Omental fat pad (tissue), 4 donors: ENCODE results near the gene NXPE3. TPM values are rescaled to one million over a fixed set of nuclear protein-coding genes. Genes with fewer than 3 reads are reported as not detected.
"Not testable (repeated sequence)": the region's sequence is repeated elsewhere in the genome, so short reads cannot be mapped to it uniquely, and the experiment has no call there.

Experiments
- ATAC-seq: fragments of 150-250 bp; one replicate; pipeline ENCODE4 v1.9.1; 2016; ENCODE audit warnings: mild to moderate bottlenecking, moderate library complexity; ENCODE audit not compliant: low FRiP score
- DNase-seq: peaks from one replicate; pipeline ENCODE4 v3.0.0-alpha.2; 2019; ENCODE audit warnings: low spot score
- total RNA-seq, 4 donors: library from RNA; depleted of rRNA; stranded (reverse); fragments of >200 nt; gene quantifications; one replicate each; pipeline ENCODE4 v1.1.0, GENCODE V29; 2016
- TF ChIP-seq, protein P1 (sequence below), 3 donors: fragments of 450-650 bp; IDR thresholded peaks; one replicate each; pipeline ENCODE4 v1.5.1; 2016 to 2017; ENCODE audit warnings: antibody characterized with exemption in 3 of 3, mild to moderate bottlenecking in 3 of 3, moderate library complexity in 2 of 3

Gene NXPE3
- total RNA-seq, 4 donors from 2014 or later, result 6.5 to 22.9 (median 10.7) TPM

DNA sequence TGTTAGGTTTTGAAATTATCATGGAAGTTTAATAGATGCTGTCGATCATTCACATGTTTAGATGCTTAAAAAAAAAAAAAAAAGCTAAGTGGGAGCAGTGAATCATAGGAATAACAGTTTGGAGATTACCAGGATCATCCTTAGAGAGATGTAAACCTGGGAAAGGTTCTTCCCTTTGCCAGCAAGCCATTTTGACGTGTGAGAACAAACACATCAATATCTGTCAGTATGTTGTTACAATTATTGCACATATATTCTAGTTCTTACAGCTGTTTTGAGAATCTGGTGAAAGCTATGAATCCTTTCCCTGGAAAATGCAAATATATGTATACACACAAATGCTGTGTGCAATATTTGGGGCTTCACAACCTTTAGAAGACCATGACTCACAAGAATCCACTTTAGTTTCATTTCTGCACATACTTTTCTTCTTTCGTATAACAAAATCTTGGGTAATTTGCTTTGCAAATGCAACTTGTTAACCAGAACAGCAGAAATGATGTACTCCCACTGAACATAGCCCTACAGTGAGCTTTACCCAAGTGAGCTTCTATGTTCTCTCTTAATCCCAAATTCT is 82.3 kb downstream of the NXPE3 start:
- TF ChIP-seq, protein P1, sequence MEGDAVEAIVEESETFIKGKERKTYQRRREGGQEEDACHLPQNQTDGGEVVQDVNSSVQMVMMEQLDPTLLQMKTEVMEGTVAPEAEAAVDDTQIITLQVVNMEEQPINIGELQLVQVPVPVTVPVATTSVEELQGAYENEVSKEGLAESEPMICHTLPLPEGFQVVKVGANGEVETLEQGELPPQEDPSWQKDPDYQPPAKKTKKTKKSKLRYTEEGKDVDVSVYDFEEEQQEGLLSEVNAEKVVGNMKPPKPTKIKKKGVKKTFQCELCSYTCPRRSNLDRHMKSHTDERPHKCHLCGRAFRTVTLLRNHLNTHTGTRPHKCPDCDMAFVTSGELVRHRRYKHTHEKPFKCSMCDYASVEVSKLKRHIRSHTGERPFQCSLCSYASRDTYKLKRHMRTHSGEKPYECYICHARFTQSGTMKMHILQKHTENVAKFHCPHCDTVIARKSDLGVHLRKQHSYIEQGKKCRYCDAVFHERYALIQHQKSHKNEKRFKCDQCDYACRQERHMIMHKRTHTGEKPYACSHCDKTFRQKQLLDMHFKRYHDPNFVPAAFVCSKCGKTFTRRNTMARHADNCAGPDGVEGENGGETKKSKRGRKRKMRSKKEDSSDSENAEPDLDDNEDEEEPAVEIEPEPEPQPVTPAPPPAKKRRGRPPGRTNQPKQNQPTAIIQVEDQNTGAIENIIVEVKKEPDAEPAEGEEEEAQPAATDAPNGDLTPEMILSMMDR (IDR thresholded peaks at IDR 0.05), result no peak
- no peak for ATAC-seq

GRCh38 chr3:101861789-101862415 is 82.9 kb downstream of the NXPE3 start:
- DNase-seq (no peak), ATAC-seq (no peak)
- TF ChIP-seq, protein P1 (IDR thresholded peaks at IDR 0.05), result no peak

More for the DNA sequence above, 82.3 kb downstream of the NXPE3 start:
- DNase-seq, result no peak

GRCh38 chr3:101862416-101863165 is 83.6 kb downstream of the NXPE3 start:
- DNase-seq, result no peak
- TF ChIP-seq, protein P1 (IDR thresholded peaks at IDR 0.05), result no peak
- peak; percentile 19 for ATAC-seq

- not testable (repeated sequence) for ATAC-seq, DNase-seq
Measured at GRCh38 chr3:101864926-101865325, 85.9 kb downstream of the NXPE3 start.

- no peak for ATAC-seq
- no peak for DNase-seq
Measured at GRCh38 chr3:101865751-101866509, 86.9 kb downstream of the NXPE3 start.

GRCh38 chr3:101867511-101867910 is 88.5 kb downstream of the NXPE3 start:
- TF ChIP-seq, protein P1 (IDR thresholded peaks at IDR 0.05), result no peak
- DNase-seq (no peak), ATAC-seq (no peak)

More at GRCh38 chr3:101865751-101866509, 86.9 kb downstream of the NXPE3 start:
- TF ChIP-seq, protein P1 (IDR thresholded peaks at IDR 0.05), result no peak

DNA sequence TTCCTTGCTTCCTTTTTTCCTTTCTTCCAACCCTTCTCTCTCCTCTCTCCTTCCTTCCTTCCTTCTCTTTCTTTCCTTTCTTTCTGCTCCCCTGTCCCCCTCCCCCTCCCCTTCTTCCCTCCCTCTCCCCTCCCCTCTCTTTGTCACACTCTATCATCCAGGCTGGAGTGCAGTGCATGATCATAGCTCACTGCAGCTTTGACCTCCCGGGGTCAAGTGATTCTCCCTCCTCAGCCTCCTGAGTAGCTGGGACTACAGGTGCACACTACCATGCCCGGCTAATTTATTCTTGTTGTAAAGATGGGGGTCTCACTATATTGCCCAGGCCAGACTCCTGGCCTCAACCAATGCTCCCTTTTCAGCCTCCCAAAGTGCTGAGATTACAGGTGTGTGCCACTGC is 89.0 kb downstream of the NXPE3 start:
- ATAC-seq, result no peak
- DNase-seq, result no peak
- TF ChIP-seq, protein P1 (IDR thresholded peaks at IDR 0.05), result no peak
